Uterus (tissue), 2 donors: ENCODE data around the gene TMEM273.

ENCODE experiments used
- POLR2A ChIP-seq, 2 donors: fragments of 450-650 bp; IDR thresholded peaks; one replicate each; pipeline ENCODE4 v1.6.1; 2016; ENCODE audit warnings: antibody characterized with exemption in 2 of 2, mild to moderate bottlenecking in 1 of 2, moderate library complexity in 1 of 2
- TF ChIP-seq, protein P1 (sequence below), 4 experiments: fragments of 200-600 bp in 2 of 4; fragments of 450-650 bp in 2 of 4; sonication (generic) in 2 of 4; IDR thresholded peaks; one replicate each; pipeline ENCODE4 v1.5.1; 2016 to 2019; ENCODE audit warnings: antibody characterized with exemption in 4 of 4, mild to moderate bottlenecking in 2 of 4, moderate library complexity in 1 of 4

DNA sequence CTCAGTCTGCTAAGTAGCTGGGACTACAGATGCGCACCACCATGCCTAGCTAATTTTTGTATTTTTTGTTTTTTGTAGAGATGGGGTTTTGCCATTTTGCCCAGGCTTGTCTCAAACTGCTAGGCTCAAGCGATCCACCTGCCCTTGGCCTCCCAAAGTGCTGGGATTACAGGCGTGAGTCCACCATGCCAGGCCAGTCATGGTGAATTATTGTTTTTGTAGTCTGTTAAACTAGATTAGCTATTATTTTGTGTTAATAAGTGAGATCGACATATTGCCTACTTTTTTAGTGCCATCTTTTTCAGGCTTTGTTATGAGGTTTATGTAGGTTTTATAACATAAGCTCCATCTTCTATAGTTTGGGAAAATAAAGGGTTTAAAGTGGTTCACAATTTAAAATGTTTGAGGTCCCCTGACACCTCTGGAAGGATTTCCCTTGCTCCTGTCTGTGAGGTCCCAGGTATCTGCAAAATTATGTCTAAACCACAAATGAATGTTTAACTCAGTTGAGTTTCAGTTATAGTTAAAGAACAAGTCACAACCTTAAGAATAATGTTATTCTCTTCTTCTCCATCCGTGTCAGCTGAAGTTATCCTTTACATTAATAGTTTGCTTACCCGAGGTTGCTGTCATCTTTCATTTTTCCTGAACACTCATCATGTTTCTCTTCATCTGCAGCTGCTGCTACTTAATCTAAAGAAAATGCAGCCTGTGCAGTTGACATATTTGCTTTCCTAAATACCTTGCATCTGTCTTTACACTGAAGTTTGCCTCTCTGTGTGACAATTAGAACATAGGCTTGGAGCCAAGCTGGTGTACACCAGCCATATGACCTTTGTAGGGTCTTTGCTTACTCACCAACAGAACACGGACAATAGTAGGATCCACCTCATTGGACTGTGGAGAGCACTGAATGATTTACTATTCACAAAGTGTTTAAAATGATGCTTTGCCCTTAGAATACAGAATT is 63.9 kb downstream of the TMEM273 start:
- no peak for TF ChIP-seq POLR2A (IDR thresholded peaks at IDR 0.05)
- TF ChIP-seq, protein P1, sequence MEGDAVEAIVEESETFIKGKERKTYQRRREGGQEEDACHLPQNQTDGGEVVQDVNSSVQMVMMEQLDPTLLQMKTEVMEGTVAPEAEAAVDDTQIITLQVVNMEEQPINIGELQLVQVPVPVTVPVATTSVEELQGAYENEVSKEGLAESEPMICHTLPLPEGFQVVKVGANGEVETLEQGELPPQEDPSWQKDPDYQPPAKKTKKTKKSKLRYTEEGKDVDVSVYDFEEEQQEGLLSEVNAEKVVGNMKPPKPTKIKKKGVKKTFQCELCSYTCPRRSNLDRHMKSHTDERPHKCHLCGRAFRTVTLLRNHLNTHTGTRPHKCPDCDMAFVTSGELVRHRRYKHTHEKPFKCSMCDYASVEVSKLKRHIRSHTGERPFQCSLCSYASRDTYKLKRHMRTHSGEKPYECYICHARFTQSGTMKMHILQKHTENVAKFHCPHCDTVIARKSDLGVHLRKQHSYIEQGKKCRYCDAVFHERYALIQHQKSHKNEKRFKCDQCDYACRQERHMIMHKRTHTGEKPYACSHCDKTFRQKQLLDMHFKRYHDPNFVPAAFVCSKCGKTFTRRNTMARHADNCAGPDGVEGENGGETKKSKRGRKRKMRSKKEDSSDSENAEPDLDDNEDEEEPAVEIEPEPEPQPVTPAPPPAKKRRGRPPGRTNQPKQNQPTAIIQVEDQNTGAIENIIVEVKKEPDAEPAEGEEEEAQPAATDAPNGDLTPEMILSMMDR (IDR thresholded peaks at IDR 0.05): no peak
